ENCODE results near the gene APPBP2.

Gene APPBP2

GRCh38 chr17:60393840-60394723 is 132.0 kb downstream of the APPBP2 start:
- no peak for DNase-seq

All from activated CD4-positive, CD25-positive, alpha-beta regulatory T cell (primary cell).